ENCODE data around the gene SHISA5. TPM values are rescaled to one million over a fixed set of nuclear protein-coding genes. Genes with fewer than 3 reads are reported as not detected.

SHISA5 gene
- total RNA-seq, 4 donors from 2014 or later, result 98.2 to 191 (median 122) TPM

DNA sequence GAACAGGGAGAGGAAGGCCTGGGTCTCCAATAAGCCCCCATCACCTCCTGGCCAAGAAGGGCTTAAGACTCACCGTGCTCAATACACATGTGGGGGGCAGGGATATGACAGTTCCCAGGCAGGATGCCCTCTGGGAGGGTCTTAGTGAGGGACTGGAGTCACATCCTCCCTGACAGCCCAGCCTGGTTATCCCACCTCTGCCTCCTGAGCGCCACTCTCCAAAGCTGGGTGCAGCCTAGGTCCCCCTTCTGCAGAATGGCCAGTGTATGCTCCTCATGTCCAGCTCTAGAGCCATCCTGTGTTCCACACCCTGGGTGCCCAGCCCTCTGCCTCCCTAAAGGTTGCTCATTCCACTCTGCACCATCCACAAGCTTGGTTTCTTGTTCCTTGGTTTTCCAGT, 1.2 kb upstream of the SHISA5 start:
- Histone ChIP-seq H3K9me3 (no peaks in the 10 kb centered on the region), H3K27me3 (no peaks in the 10 kb centered on the region), H3K36me3 (peaks cover 0 to 9% of the 10 kb centered on the region in 2 donors), H3K27ac (peak overlapping the region; percentile 90 to 95 (median 94)), H3K4me3 (no peak overlapping the region), H3K4me1 (peaks cover 0 to 33% (median 17%) of the 10 kb centered on the region in 3 donors)
- no peak for TF ChIP-seq POLR2AphosphoS5 (IDR thresholded peaks at IDR 0.05)
- TF ChIP-seq EP300 (IDR thresholded peaks at IDR 0.05), result no peak
- WGBS, 2 donors (ENCODE audit: low coverage in 1 of 2), result no CpG with 5 or more reads among the region's 2 CpGs
- no peak for ATAC-seq

DNA sequence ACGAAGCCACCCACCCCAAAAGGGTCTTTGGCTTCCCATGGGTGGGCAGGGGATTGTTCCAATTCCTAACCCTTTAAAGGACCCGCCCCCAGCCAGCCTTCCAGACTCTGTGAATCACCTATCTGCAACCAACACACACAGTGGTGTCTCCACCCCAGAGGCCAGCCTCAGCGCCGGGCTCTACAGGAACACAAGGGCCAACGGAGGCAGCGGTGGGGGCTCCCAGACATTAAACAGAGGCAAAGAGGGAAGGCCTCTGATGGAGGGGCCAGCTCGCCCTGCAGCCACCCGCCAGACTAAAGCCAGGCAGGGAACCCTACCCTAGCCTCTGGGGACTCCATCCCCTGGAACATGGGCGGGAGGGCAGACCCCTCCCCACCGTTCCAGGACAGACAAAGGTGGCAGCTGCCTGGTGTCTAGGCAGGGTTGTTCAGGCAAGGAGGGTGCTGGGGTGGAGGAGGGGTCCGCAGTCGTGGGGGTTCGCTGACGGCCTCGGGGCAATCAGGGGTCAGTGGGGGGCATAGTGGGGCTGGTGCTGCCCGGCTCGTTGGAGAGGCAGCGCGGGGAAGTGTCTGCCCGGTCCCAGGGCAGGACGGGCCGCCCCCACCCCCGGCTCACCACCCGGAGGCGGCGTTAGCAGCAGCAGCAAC, 448 bp downstream of the SHISA5 start:
- peak; percentile 60 for ATAC-seq
- H3K4me3 ChIP-seq, result peak overlapping the region; percentile 62 to 79
- TF ChIP-seq POLR2AphosphoS5 (IDR thresholded peaks at IDR 0.05) (peak; percentile 67), POLR2A (IDR thresholded peaks at IDR 0.05) (peak in 1 of 2 donors; percentile 18), EP300 (IDR thresholded peaks at IDR 0.05) (no peak)
- TF ChIP-seq, protein P1, sequence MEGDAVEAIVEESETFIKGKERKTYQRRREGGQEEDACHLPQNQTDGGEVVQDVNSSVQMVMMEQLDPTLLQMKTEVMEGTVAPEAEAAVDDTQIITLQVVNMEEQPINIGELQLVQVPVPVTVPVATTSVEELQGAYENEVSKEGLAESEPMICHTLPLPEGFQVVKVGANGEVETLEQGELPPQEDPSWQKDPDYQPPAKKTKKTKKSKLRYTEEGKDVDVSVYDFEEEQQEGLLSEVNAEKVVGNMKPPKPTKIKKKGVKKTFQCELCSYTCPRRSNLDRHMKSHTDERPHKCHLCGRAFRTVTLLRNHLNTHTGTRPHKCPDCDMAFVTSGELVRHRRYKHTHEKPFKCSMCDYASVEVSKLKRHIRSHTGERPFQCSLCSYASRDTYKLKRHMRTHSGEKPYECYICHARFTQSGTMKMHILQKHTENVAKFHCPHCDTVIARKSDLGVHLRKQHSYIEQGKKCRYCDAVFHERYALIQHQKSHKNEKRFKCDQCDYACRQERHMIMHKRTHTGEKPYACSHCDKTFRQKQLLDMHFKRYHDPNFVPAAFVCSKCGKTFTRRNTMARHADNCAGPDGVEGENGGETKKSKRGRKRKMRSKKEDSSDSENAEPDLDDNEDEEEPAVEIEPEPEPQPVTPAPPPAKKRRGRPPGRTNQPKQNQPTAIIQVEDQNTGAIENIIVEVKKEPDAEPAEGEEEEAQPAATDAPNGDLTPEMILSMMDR (IDR thresholded peaks at IDR 0.05), result no peak
- H3K27me3 ChIP-seq, result no peaks in the 10 kb centered on the region
- H3K4me1 ChIP-seq, result peaks cover 0 to 33% (median 17%) of the 10 kb centered on the region in 3 donors
- H3K27ac ChIP-seq, result peak overlapping the region; percentile 90 to 95 (median 94)
- 0% methylated on average over 1 of the region's 26 CpGs; no CpG with 5 or more reads in 1 of the 2 donors for WGBS, 2 donors (ENCODE audit: low coverage in 1 of 2)
- H3K36me3 ChIP-seq, result peaks cover 0 to 25% of the 10 kb centered on the region in 2 donors
- H3K9me3 ChIP-seq, result no peaks in the 10 kb centered on the region

DNA sequence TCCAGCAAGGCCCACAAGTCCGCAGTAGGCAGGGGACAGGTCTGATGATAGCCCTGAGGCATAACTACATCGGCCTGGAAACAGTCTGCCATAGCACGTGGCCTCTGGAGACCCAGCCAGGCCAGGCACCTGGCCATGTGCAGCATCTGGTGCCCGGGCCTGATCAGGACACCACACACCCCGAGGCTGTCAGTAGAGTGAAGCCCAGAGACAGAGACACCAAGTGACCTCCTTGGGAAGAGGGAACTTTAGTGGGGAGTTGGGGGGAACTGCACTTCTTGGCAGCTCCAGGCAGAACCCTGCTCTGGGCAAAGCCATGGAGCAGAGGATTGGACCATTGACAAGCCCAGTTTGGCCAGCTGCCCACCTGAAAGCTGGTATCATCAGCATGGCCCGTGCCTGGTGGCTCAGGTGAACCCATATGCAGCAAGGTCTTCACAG, 1.2 kb downstream of the SHISA5 start:
- Histone ChIP-seq H3K36me3 (peaks cover 0 to 33% of the 10 kb centered on the region in 2 donors), H3K4me1 (peaks cover 0 to 33% (median 17%) of the 10 kb centered on the region in 3 donors), H3K27me3 (no peaks in the 10 kb centered on the region), H3K4me3 (peak overlapping the region in 1 of 2 donors; percentile 79), H3K9me3 (no peaks in the 10 kb centered on the region), H3K27ac (peak overlapping the region; percentile 90 to 95 (median 94))
- TF ChIP-seq EP300 (IDR thresholded peaks at IDR 0.05) (no peak), POLR2A (IDR thresholded peaks at IDR 0.05) (no peak), POLR2AphosphoS5 (IDR thresholded peaks at IDR 0.05) (no peak)
- TF ChIP-seq, protein P1 (IDR thresholded peaks at IDR 0.05), result no peak
- no peak for ATAC-seq
- 60% methylated on average over 1 of the region's 6 CpGs; no CpG with 5 or more reads in 1 of the 2 donors for WGBS, 2 donors (ENCODE audit: low coverage in 1 of 2)

DNA sequence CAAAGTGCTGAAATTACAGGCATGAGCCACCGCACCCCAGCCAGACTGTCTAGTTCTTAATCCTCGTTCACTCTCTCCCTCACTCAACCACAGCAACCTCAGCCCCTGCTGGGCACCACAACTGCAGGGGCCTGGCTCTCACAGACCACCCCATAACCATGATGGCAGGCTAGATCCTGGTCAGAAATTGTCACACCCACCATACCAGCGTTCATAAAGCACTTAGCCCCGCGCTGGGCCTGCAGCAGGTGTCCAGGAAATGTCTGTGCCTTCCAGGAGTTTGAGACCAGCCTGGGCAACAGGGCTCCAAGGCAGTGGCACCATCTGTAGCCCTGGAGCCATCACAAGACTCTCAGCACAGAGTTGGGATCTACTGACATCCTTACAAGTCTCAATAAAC, 1.9 kb downstream of the SHISA5 start:
- 75% methylated on average over 2 of the region's 5 CpGs; no CpG with 5 or more reads in 1 of the 2 donors for WGBS, 2 donors (ENCODE audit: low coverage in 1 of 2)
- Histone ChIP-seq H3K4me1 (peaks cover 0 to 33% (median 17%) of the 10 kb centered on the region in 3 donors), H3K27me3 (no peaks in the 10 kb centered on the region), H3K9me3 (no peaks in the 10 kb centered on the region), H3K4me3 (no peak overlapping the region), H3K36me3 (peaks cover 0 to 38% of the 10 kb centered on the region in 2 donors), H3K27ac (peak overlapping the region in 3 of 4 donors; percentile 93 to 95 (median 94))
- TF ChIP-seq POLR2A (IDR thresholded peaks at IDR 0.05), result no peak
- no peak for TF ChIP-seq POLR2AphosphoS5 (IDR thresholded peaks at IDR 0.05)
- no peak for TF ChIP-seq EP300 (IDR thresholded peaks at IDR 0.05)
- TF ChIP-seq, protein P1 (IDR thresholded peaks at IDR 0.05), result no peak
- no peak for ATAC-seq

DNA sequence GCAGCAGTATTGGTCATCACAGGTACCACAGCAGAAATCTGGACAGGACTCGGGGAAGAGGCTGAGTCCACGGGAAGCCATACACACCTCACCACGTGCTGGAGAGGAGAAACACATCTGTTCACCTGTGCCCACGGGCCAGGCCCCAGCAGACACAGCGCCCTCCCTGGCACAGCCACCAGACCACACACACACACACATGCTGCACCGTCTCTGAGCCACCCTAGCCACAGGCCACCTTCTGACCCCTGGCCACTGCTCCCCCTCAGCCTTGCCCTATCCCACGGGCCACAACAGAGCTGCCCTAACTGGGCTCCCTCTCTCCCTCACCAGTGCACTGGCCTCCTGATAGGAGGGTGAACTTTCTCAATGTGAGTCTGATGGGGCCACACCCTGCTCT, 2.8 kb downstream of the SHISA5 start:
- ATAC-seq, result no peak
- no peak overlapping the region for H3K4me3 ChIP-seq
- H3K27me3 ChIP-seq, result no peaks in the 10 kb centered on the region
- no peaks in the 10 kb centered on the region for H3K9me3 ChIP-seq
- H3K4me1 ChIP-seq, result peaks cover 0 to 33% (median 17%) of the 10 kb centered on the region in 3 donors
- H3K27ac ChIP-seq, result peak overlapping the region in 1 of 4 donors; percentile 93
- peaks cover 0 to 46% of the 10 kb centered on the region in 2 donors for H3K36me3 ChIP-seq
- WGBS, 2 donors (ENCODE audit: low coverage in 1 of 2), result 87% methylated on average over 3 of the region's 7 CpGs; no CpG with 5 or more reads in 1 of the 2 donors
- TF ChIP-seq POLR2A (IDR thresholded peaks at IDR 0.05) (no peak), EP300 (IDR thresholded peaks at IDR 0.05) (no peak), POLR2AphosphoS5 (IDR thresholded peaks at IDR 0.05) (no peak)
- TF ChIP-seq, protein P1 (IDR thresholded peaks at IDR 0.05), result no peak
